GM18870 (cell line): ENCODE data around the gene SIGLEC15.
"Not testable (repeated sequence)": the region's sequence is repeated elsewhere in the genome, so short reads cannot be mapped to it uniquely, and the experiment has no call there.

Source experiments
- ATAC-seq: cut with Tn5 transposase; IDR thresholded peaks from one replicate; pipeline ENCODE4 v1.9.1; 2021; ENCODE audit warnings: moderate library complexity; ENCODE audit not compliant: unreplicated experiment

The SIGLEC15 gene

GRCh38 chr18:45818765-45819164, 6.7 kb upstream of the SIGLEC15 start:
- not testable (repeated sequence) for ATAC-seq

GRCh38 chr18:45820106-45820745, 5.2 kb upstream of the SIGLEC15 start:
- no peak for ATAC-seq

- no peak for ATAC-seq
Observed at GRCh38 chr18:45821026-45821425, 4.4 kb upstream of the SIGLEC15 start.

- no peak for ATAC-seq
Observed at GRCh38 chr18:45821711-45822110, 3.8 kb upstream of the SIGLEC15 start.

GRCh38 chr18:45826084-45826483, 609 bp downstream of the SIGLEC15 start:
- ATAC-seq = no peak

- ATAC-seq = not testable (repeated sequence)
Observed at GRCh38 chr18:45826716-45827115, 1.2 kb downstream of the SIGLEC15 start.

- no peak for ATAC-seq
Observed at GRCh38 chr18:45828917-45829811, 3.7 kb downstream of the SIGLEC15 start.

GRCh38 chr18:45829855-45830254, 4.4 kb downstream of the SIGLEC15 start:
- ATAC-seq = no peak

GRCh38 chr18:45830917-45831316, 5.4 kb downstream of the SIGLEC15 start:
- no peak for ATAC-seq

GRCh38 chr18:45833846-45834245, 8.4 kb downstream of the SIGLEC15 start:
- ATAC-seq = no peak

GRCh38 chr18:45834306-45834705, 8.8 kb downstream of the SIGLEC15 start:
- ATAC-seq = no peak

GRCh38 chr18:45835057-45835636, 9.7 kb downstream of the SIGLEC15 start:
- no peak for ATAC-seq

- no peak for ATAC-seq
Observed at GRCh38 chr18:45836242-45837205, 11.0 kb downstream of the SIGLEC15 start.

GRCh38 chr18:45837283-45838070, 12.0 kb downstream of the SIGLEC15 start:
- ATAC-seq = no peak

- no peak for ATAC-seq
Observed at GRCh38 chr18:45838302-45839070, 13.0 kb downstream of the SIGLEC15 start.

GRCh38 chr18:45839414-45840395, 14.2 kb downstream of the SIGLEC15 start:
- no peak for ATAC-seq

- ATAC-seq = no peak
Observed at GRCh38 chr18:45841060-45841764, 15.7 kb downstream of the SIGLEC15 start.
